ENCODE results near the gene BTG1.
"Not testable (repeated sequence)": the region's sequence is repeated elsewhere in the genome, so short reads cannot be mapped to it uniquely, and the experiment has no call there.

Gene BTG1

GRCh38 chr12:92098594-92099380 lies 46.9 kb downstream of the BTG1 start:
- no peak for DNase-seq (ENCODE audit: low read depth)

- no peak for DNase-seq (ENCODE audit: low read depth)
Measured at GRCh38 chr12:92096346-92097136, 49.1 kb downstream of the BTG1 start.

- DNase-seq (ENCODE audit: low read depth): no peak
Measured at GRCh38 chr12:92094751-92095161, 50.9 kb downstream of the BTG1 start.

- DNase-seq (ENCODE audit: low read depth): not testable (repeated sequence)
Measured at GRCh38 chr12:92094301-92094700, 51.3 kb downstream of the BTG1 start.
